Natural killer cell (primary cell): ENCODE measurements around the gene PPP1R10. TPM values are rescaled to one million over a fixed set of nuclear protein-coding genes. Genes with fewer than 3 reads are reported as not detected.
A peak's percentile ranks its signal among the peaks of the same experiment; 100 is the strongest.

Source experiments
- ATAC-seq, 3 donors: fragments of 150-1000 bp in 2 of 3; fragments of 200-7000 bp in 1 of 3; cut with Tn5 transposase; 1 replicate in 1 of 3; 2 replicates in 2 of 3; pipeline ENCODE4 v1.10.0; 2021; ENCODE audit warnings: mild to moderate bottlenecking in 2 of 3, moderate library complexity in 2 of 3
- DNase-seq, 2 donors: peaks; one replicate each; pipeline versions ENCODE4 v3.0.0 to v3.0.0-alpha.2; 2013 to 2021; ENCODE audit warnings: mixed read lengths in 1 of 2
- H3K27ac ChIP-seq: one replicate; pipeline ENCODE4 v1.5.1; 2013; ENCODE audit warnings: mild to moderate bottlenecking, low read length
- H3K27me3 ChIP-seq: one replicate; pipeline ENCODE4 v1.6.1; 2013; ENCODE audit warnings: low read length; ENCODE audit not compliant: control insufficient read depth, insufficient read depth
- H3K36me3 ChIP-seq: one replicate; pipeline ENCODE4 v1.6.1; 2013; ENCODE audit warnings: low read length; ENCODE audit not compliant: control insufficient read depth, insufficient read depth
- H3K4me1 ChIP-seq: one replicate; pipeline ENCODE4 v1.6.1; 2013; ENCODE audit warnings: low read length; ENCODE audit not compliant: control insufficient read depth, insufficient read depth
- H3K4me3 ChIP-seq: one replicate; pipeline ENCODE4 v1.5.1; 2013; ENCODE audit warnings: low read length
- H3K9me3 ChIP-seq: one replicate; pipeline ENCODE4 v1.6.1; 2013; ENCODE audit warnings: low read length; ENCODE audit not compliant: control insufficient read depth, insufficient read depth
- H3K27ac Mint-ChIP-seq, 2 donors: one replicate each; pipeline ENCODE4 v1.8.0; 2022; ENCODE audit warnings: mild to moderate bottlenecking in 2 of 2, mixed read lengths in 2 of 2, moderate library complexity in 1 of 2
- H3K27me3 Mint-ChIP-seq, 2 donors: one replicate each; pipeline ENCODE4 v1.8.0; 2022; ENCODE audit warnings: low read depth in 2 of 2, mixed read lengths in 2 of 2
- H3K36me3 Mint-ChIP-seq: one replicate; pipeline ENCODE4 v1.8.0; 2022; ENCODE audit warnings: mixed read lengths
- H3K4me1 Mint-ChIP-seq, 2 donors: one replicate each; pipeline ENCODE4 v1.8.0; 2022; ENCODE audit warnings: mixed read lengths in 2 of 2
- H3K4me3 Mint-ChIP-seq: one replicate; pipeline ENCODE4 v1.8.0; 2022; ENCODE audit warnings: mild to moderate bottlenecking, moderate library complexity, mixed read lengths
- H3K9me3 Mint-ChIP-seq, 2 donors: one replicate each; pipeline ENCODE4 v1.8.0; 2022; ENCODE audit warnings: mixed read lengths in 2 of 2
- CTCF ChIP-seq: fragments of 200-600 bp; IDR thresholded peaks from one replicate; pipeline ENCODE4 v1.8.0; 2022; ENCODE audit warnings: antibody characterized with exemption
- WGBS: methylation state at CpG from one replicate; pipeline ENCODE4 v1.1.7; 2013; ENCODE audit warnings: missing lambda C conversion rate; ENCODE audit not compliant: insufficient coverage; 5-methylcytosine and 5-hydroxymethylcytosine counted together
- intact Hi-C: fragments of 100-400 bp; cut with micrococcal nuclease; formaldehyde crosslinking; loops from one replicate; pipeline ENCODE4 v1.14.2; 2022
- total RNA-seq, 4 donors: library from RNA; stranded (reverse); fragments of 120-200 nt in 1 of 4; gene quantifications; one replicate each; pipeline versions ENCODE4 v1.2.3 to v1.2.4, GENCODE V29; 2013 to 2022

PPP1R10 gene
- total RNA-seq, 3 donors from 2014 or later (not counting 1 experiment from before 2014, with no cell fraction given), result 151 to 222 (median 174) TPM

- peak within 1 kb of the TSS; percentile 98 to 100 for H3K27ac Mint-ChIP-seq
- Histone ChIP-seq H3K36me3 (peaks cover 19% of the 10 kb centered on the region), H3K4me1 (peaks cover 24% of the 10 kb centered on the region), H3K27me3 (no peaks in the 10 kb centered on the region), H3K4me3 (peak within 1 kb of the TSS; percentile 64), H3K27ac (peak within 1 kb of the TSS; percentile 97), H3K9me3 (no peaks in the 10 kb centered on the region)
- peaks cover 2% of the 10 kb centered on the region for H3K36me3 Mint-ChIP-seq
- under 1% methylated on average over 42 of the region's 42 CpGs for WGBS
- TF ChIP-seq CTCF, result no peak
- peak; percentile 63 to 77 (median 67) for ATAC-seq
- H3K27me3 Mint-ChIP-seq, result no peaks in the 10 kb centered on the region
- H3K9me3 Mint-ChIP-seq, result no peaks in the 10 kb centered on the region
- peak; percentile 82 to 95 for DNase-seq
- intact Hi-C loops, result loop anchor here (1.0 kb wide), 3 partner anchors 14 to 160 kb away; partner anchors contain the start of genes ABCF1, MDC1, MRPS18B and PPP1R10
- H3K4me3 Mint-ChIP-seq, result peak within 1 kb of the TSS; percentile 98
- H3K4me1 Mint-ChIP-seq, result peaks cover 35 to 54% of the 10 kb centered on the region in 2 donors
Observed at GRCh38 chr6:30556906-30557682, 59.9 kb downstream of the PPP1R10 start, which contains the start of gene PRR3. Gene PRR3 (plus strand): TSS chr6:30557295. CDS start chr6:30557345, 50 bp downstream.

GRCh38 chr6:30556066-30556905 lies 60.8 kb downstream of the PPP1R10 start, which contains the start of gene GNL1:
Gene GNL1 (minus strand): TSS chr6:30556489. CDS start chr6:30556203, 286 bp downstream.
- Histone ChIP-seq H3K4me3 (peak within 1 kb of the TSS; percentile 64), H3K9me3 (no peaks in the 10 kb centered on the region), H3K36me3 (peaks cover 22% of the 10 kb centered on the region), H3K27me3 (no peaks in the 10 kb centered on the region), H3K27ac (peak within 1 kb of the TSS; percentile 97), H3K4me1 (peaks cover 24% of the 10 kb centered on the region)
- intact Hi-C loops, result loop anchor here (1.0 kb wide), 3 partner anchors 15 to 161 kb away; partner anchors contain the start of genes ABCF1, MDC1, MRPS18B and PPP1R10
- Mint-ChIP-seq H3K9me3 (no peaks in the 10 kb centered on the region), H3K36me3 (peaks cover 10% of the 10 kb centered on the region), H3K4me1 (peaks cover 35 to 54% of the 10 kb centered on the region in 2 donors), H3K27ac (peak within 1 kb of the TSS; percentile 98 to 100), H3K4me3 (peak within 1 kb of the TSS; percentile 98), H3K27me3 (no peaks in the 10 kb centered on the region)
- TF ChIP-seq CTCF, result no peak
- ATAC-seq (peak; percentile 79 to 93 (median 80)), DNase-seq (peak; percentile 97 to 99)
- under 1% methylated on average over 71 of the region's 71 CpGs for WGBS

- intact Hi-C loops, result loop anchor here (1.0 kb wide), 3 partner anchors 16 to 162 kb away; partner anchors contain the start of genes ABCF1, MDC1, MRPS18B and PPP1R10
- TF ChIP-seq CTCF, result no peak
- H3K36me3 Mint-ChIP-seq, result peaks cover 15% of the 10 kb centered on the region
- peak overlapping the region; percentile 97 for H3K27ac ChIP-seq
- peaks cover 24% of the 10 kb centered on the region for H3K4me1 ChIP-seq
- H3K27me3 Mint-ChIP-seq, result no peaks in the 10 kb centered on the region
- ATAC-seq, result no peak
- peak overlapping the region; percentile 98 for H3K4me3 Mint-ChIP-seq
- H3K9me3 Mint-ChIP-seq, result no peaks in the 10 kb centered on the region
- no peak for DNase-seq
- 2% methylated on average over 12 of the region's 15 CpGs for WGBS
- H3K36me3 ChIP-seq, result peaks cover 27% of the 10 kb centered on the region
- H3K27ac Mint-ChIP-seq, result peak overlapping the region; percentile 98 to 100
- H3K9me3 ChIP-seq, result no peaks in the 10 kb centered on the region
- H3K27me3 ChIP-seq, result no peaks in the 10 kb centered on the region
- H3K4me3 ChIP-seq, result peak overlapping the region; percentile 64
- peaks cover 35 to 54% of the 10 kb centered on the region in 2 donors for H3K4me1 Mint-ChIP-seq
Observed at GRCh38 chr6:30555816-30556065, 61.3 kb downstream of the PPP1R10 start.
